ENCODE measurements around the gene FAM149B1.
"Not testable (repeated sequence)": the region's sequence is repeated elsewhere in the genome, so short reads cannot be mapped to it uniquely, and the experiment has no call there.

The FAM149B1 gene

GRCh38 chr10:73167783-73168464, at the start of gene FAM149B1, which contains the start of gene ECD:
Gene FAM149B1 (plus strand): TSS chr10:73168119. CDS start chr10:73168340, 221 bp downstream.
Gene ECD (minus strand): TSS chr10:73168008. CDS start chr10:73163937, 4,071 bp downstream.
- DNase-seq (ENCODE audit: low read depth in 3 of 3) = peak; percentile 80 to 91 (median 80)

- no peak for DNase-seq (ENCODE audit: low read depth in 3 of 3)
These were observed 48.5 kb upstream of the FAM149B1 start for GRCh38 chr10:73119457-73119856.

GRCh38 chr10:73119952-73120351, 48.0 kb upstream of the FAM149B1 start:
- DNase-seq (ENCODE audit: low read depth in 3 of 3) = no peak

- no peak for DNase-seq (ENCODE audit: low read depth in 3 of 3)
These were observed 41.6 kb upstream of the FAM149B1 start for GRCh38 chr10:73126343-73126742.

- no peak for DNase-seq (ENCODE audit: low read depth in 3 of 3)
These were observed 36.6 kb upstream of the FAM149B1 start for GRCh38 chr10:73131301-73131700.

GRCh38 chr10:73131913-73132686, 35.8 kb upstream of the FAM149B1 start:
- DNase-seq (ENCODE audit: low read depth in 3 of 3) = no peak

GRCh38 chr10:73134727-73135126, 33.2 kb upstream of the FAM149B1 start:
- DNase-seq (ENCODE audit: low read depth in 3 of 3) = no peak

- no peak for DNase-seq (ENCODE audit: low read depth in 3 of 3)
These were observed 31.3 kb upstream of the FAM149B1 start for GRCh38 chr10:73136627-73137026.

GRCh38 chr10:73139251-73139650, 28.7 kb upstream of the FAM149B1 start:
- DNase-seq (ENCODE audit: low read depth in 3 of 3) = no peak

- DNase-seq (ENCODE audit: low read depth in 3 of 3) = no peak
These were observed 26.3 kb upstream of the FAM149B1 start for GRCh38 chr10:73141603-73142002.

- DNase-seq (ENCODE audit: low read depth in 3 of 3) = not testable (repeated sequence)
These were observed 17.1 kb upstream of the FAM149B1 start for GRCh38 chr10:73150633-73151413.

- no peak for DNase-seq (ENCODE audit: low read depth in 3 of 3)
These were observed 15.9 kb upstream of the FAM149B1 start for GRCh38 chr10:73152009-73152408.

- no peak for DNase-seq (ENCODE audit: low read depth in 3 of 3)
These were observed 11.9 kb upstream of the FAM149B1 start for GRCh38 chr10:73156054-73156453.

GRCh38 chr10:73159038-73159648, 8.8 kb upstream of the FAM149B1 start:
- peak; percentile 21 to 28 (median 23) for DNase-seq (ENCODE audit: low read depth in 3 of 3)

GRCh38 chr10:73161079-73161478, 6.8 kb upstream of the FAM149B1 start:
- DNase-seq (ENCODE audit: low read depth in 3 of 3) = no peak

GRCh38 chr10:73161662-73162061, 6.3 kb upstream of the FAM149B1 start:
- DNase-seq (ENCODE audit: low read depth in 3 of 3) = no peak

GRCh38 chr10:73163096-73163495, 4.8 kb upstream of the FAM149B1 start:
- no peak for DNase-seq (ENCODE audit: low read depth in 3 of 3)

- DNase-seq (ENCODE audit: low read depth in 3 of 3) = no peak
These were observed 947 bp upstream of the FAM149B1 start for GRCh38 chr10:73166972-73167371.

GRCh38 chr10:73167458-73167782, 499 bp upstream of the FAM149B1 start:
- DNase-seq (ENCODE audit: low read depth in 3 of 3) = no peak

- DNase-seq (ENCODE audit: low read depth in 3 of 3) = no peak
These were observed 515 bp downstream of the FAM149B1 start for GRCh38 chr10:73168465-73168803.

GRCh38 chr10:73169320-73169719, 1.4 kb downstream of the FAM149B1 start:
- no peak for DNase-seq (ENCODE audit: low read depth in 3 of 3)

GRCh38 chr10:73172867-73173266, 4.9 kb downstream of the FAM149B1 start:
- DNase-seq (ENCODE audit: low read depth in 3 of 3) = no peak

Measured in stimulated activated CD4-positive, alpha-beta T cell treated with anti-CD3 and anti-CD28 coated beads, TNF-alpha, amount 100 ng/mL, for 4 hours (primary cell).